ENCODE measurements around the gene AHRR.
A peak's percentile ranks its signal among the peaks of the same experiment; 100 is the strongest.

Gene AHRR

DNA sequence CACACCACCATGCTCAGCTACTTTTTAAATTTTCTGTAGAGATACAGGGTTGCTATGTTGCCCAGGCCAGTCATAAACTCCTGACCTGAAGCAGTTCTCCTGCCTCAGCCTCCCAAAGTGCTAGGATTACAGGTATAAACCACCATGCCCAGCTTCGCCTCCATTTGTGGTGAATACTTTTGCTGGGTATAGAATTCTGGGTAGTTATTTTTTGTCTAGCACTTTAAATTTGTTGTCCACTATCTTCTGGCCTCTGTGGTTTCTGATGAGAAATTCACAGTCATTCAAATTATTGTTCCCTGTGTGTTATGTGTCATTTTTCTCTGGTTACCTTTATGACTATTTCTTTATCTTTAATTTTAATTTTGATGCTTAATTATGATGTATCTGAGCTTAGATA is 63.8 kb downstream of the AHRR start:
- no peak for DNase-seq (ENCODE audit: low read depth)
- no peak overlapping the region for H3K4me3 ChIP-seq (ENCODE audit: low read depth, low read length)
- no peak for TF ChIP-seq CTCF (IDR thresholded peaks at IDR 0.05; ENCODE audit: control insufficient read depth, extremely low read depth, insufficient read depth)

- TF ChIP-seq CTCF (IDR thresholded peaks at IDR 0.05; ENCODE audit: control insufficient read depth, extremely low read depth, insufficient read depth): no peak
- no peak overlapping the region for H3K4me3 ChIP-seq (ENCODE audit: low read depth, low read length)
- peak; percentile 14 for DNase-seq (ENCODE audit: low read depth)
Observed at GRCh38 chr5:386432-387341, 65.2 kb downstream of the AHRR start.

GRCh38 chr5:387491-388265 is 66.2 kb downstream of the AHRR start:
- TF ChIP-seq CTCF (IDR thresholded peaks at IDR 0.05; ENCODE audit: control insufficient read depth, extremely low read depth, insufficient read depth): no peak
- DNase-seq (ENCODE audit: low read depth): no peak
- no peak overlapping the region for H3K4me3 ChIP-seq (ENCODE audit: low read depth, low read length)

DNA sequence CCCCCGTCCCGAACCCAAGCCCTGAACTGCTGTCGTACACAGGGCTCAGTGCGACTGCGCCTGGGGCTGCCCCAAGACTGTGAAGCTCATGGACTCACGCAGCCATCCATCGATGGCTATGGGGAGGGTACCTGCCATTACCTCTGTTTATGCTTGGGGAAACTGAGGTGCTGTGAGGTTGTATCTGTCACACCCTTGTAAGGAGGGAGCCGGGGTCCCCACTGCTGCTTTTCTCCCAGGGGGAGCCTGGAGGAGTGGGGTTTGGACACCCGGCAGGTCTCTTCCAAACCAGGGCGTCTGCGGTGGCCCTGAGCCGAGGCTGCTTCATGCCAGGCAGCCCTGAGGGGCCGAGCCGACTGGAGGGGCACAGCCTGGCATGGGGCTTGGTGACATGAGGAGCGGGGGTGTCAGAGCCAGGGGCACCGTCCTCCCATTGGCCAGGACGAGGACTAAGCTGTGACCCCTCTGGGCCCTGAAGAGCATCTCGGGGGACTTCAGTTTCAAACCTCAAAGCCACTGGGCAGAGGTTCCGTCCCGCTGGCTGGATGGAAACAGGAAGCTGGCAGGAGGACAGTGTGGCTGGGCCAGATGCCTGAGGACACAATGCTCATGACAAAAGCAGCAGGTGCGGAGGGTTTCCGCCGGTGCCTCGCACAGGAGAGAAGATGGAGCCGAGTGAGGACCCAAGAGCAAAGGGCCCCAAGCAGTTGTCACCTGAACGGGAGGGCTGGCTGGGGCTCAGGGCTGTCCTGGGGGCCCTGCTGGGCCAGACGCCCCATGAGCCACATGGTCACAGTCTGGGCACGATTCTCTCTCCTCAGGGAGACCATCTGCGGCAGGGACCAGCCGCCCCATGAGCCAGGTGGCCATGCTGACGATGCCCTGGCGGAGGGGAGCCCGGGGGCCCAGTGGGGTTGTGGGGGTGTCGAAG is 67.0 kb downstream of the AHRR start:
- TF ChIP-seq CTCF (IDR thresholded peaks at IDR 0.05; ENCODE audit: control insufficient read depth, extremely low read depth, insufficient read depth): no peak
- DNase-seq (ENCODE audit: low read depth): peak; percentile 28
- H3K4me3 ChIP-seq (ENCODE audit: low read depth, low read length): no peak overlapping the region

DNA sequence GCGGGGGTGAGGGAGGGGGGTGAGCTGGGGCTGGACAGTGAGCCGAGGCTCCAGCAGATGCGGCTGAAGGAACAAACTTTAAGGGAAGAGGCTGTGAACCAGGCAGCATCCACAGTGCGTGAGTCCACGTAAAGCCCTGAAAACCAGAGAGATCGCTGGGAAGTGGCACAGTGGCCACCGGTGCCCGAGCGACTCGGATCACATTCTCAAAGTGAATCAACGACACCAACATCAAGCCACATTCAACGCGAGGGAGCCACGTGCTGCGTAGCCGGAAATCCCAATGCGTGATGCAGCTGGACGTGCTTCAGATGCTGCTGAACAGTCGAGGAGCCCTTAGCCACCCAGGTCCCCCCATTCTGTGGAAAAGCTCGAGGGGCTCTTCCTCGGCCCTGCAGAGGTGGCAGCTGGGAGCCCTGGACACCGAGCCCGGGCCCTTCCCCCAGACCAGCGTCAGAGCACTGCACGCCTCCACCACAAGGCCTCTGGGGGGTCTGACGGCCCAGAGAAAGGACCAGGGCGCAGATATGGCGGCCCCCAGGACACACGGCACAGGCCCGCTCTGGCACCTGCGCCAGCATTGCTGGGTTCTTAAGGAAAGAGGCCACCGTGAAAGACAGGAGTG is 67.8 kb downstream of the AHRR start:
- no peak overlapping the region for H3K4me3 ChIP-seq (ENCODE audit: low read depth, low read length)
- DNase-seq (ENCODE audit: low read depth): no peak
- TF ChIP-seq CTCF (IDR thresholded peaks at IDR 0.05; ENCODE audit: control insufficient read depth, extremely low read depth, insufficient read depth): no peak

Measured in LNCaP clone FGC (cell line).